MCF 10A (cell line): ENCODE measurements around the gene ILRUN. TPM values are rescaled to one million over a fixed set of nuclear protein-coding genes. Genes with fewer than 3 reads are reported as not detected.

Experiments used
- BruUV-seq: library from RNA; stranded (reverse); fragments of 400-500 nt; replicated peaks from 2 replicates; lab custom pipeline; 2021; lab: Mats Ljungman, UMichigan
- CTCF ChIA-PET: fragments of 300-600 bp; sonication (Branson Sonifier 250); formaldehyde crosslinking; extraction: SDS; loops from one replicate; lab custom pipeline; 2021; ENCODE audit warnings: antibody characterized with exemption, inconsistent platforms; lab: Yijun Ruan, JAX
- POLR2A ChIA-PET: fragments of 300-600, 350-650 bp; sonication (Branson Sonifier 250); formaldehyde crosslinking; extraction: SDS; loops from one replicate; lab custom pipeline; 2020; ENCODE audit warnings: antibody characterized with exemption, inconsistent platforms; lab: Yijun Ruan, JAX
- DNase-seq: peaks from one replicate; pipeline ENCODE4 v3.0.0-alpha.2; 2018; ENCODE audit not compliant: unreplicated experiment
- H3K27ac Mint-ChIP-seq: one replicate; pipeline ENCODE4 v1.8.0; 2022; ENCODE audit warnings: mild to moderate bottlenecking, low read depth, mixed read lengths; ENCODE audit not compliant: unreplicated experiment
- H3K27me3 Mint-ChIP-seq: one replicate; pipeline ENCODE4 v1.8.0; 2022; ENCODE audit warnings: mixed read lengths; ENCODE audit not compliant: insufficient read depth, unreplicated experiment
- H3K36me3 Mint-ChIP-seq: one replicate; pipeline ENCODE4 v1.8.0; 2022; ENCODE audit warnings: mild to moderate bottlenecking, moderate library complexity, mixed read lengths; ENCODE audit not compliant: insufficient read depth, unreplicated experiment
- H3K4me1 Mint-ChIP-seq: one replicate; pipeline ENCODE4 v1.8.0; 2022; ENCODE audit warnings: mixed read lengths; ENCODE audit not compliant: insufficient read depth, unreplicated experiment
- H3K4me3 Mint-ChIP-seq: one replicate; pipeline ENCODE4 v1.8.0; 2022; ENCODE audit warnings: mild to moderate bottlenecking, moderate library complexity, mixed read lengths; ENCODE audit not compliant: unreplicated experiment
- H3K9me3 Mint-ChIP-seq: one replicate; pipeline ENCODE4 v1.8.0; 2022; ENCODE audit warnings: mixed read lengths; ENCODE audit not compliant: unreplicated experiment
- intact Hi-C: fragments of 100-400 bp; cut with micrococcal nuclease; formaldehyde crosslinking; loops from 2 replicates; pipeline ENCODE4 v1.14.1; 2022
- total RNA-seq: library from RNA; stranded (reverse); gene quantifications from 2 replicates; pipeline ENCODE4 v1.2.3, GENCODE V29; 2022
- TF ChIP-seq, protein P1 (sequence below): fragments of 200-600 bp; IDR thresholded peaks from one replicate; pipeline ENCODE4 v1.8.0; 2022; ENCODE audit warnings: antibody characterized with exemption, mild to moderate bottlenecking; ENCODE audit not compliant: unreplicated experiment

Gene ILRUN
- total RNA-seq, 1 experiment from 2014 or later: 50.8 TPM

DNA sequence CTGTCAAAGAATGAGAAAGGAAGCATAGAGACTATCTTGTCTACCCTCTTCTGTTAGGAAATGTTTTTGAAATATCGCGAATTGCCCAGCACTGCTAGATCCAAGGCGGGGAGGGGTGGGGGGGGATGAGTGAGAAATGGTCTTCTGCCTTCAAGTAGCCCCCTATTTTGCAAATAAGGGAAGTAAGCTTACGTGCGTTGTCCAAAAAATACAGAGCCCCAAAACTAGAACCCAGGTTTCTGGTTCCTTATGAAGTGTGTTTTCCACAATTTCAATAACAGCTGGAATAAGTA is 923 bp upstream of the ILRUN start:
- ChIA-PET CTCF (interaction anchor here (0.7 kb wide), 1 partner anchor 167 kb away, joined by 3 read pairs; no protein-coding TSS in a partner anchor), POLR2A (interaction anchor here (0.6 to 3.6 kb wide), 10 partner anchors 11 to 191 kb away, joined by 3 to 60 read pairs (median 5); partner anchors contain the start of genes ANKS1A, SNRPC and TAF11)
- H3K4me1 Mint-ChIP-seq: peaks cover 10% of the 10 kb centered on the region
- peak overlapping the region; percentile 32 for H3K27ac Mint-ChIP-seq
- no peaks in the 10 kb centered on the region for H3K36me3 Mint-ChIP-seq
- H3K4me3 Mint-ChIP-seq: peak overlapping the region; percentile 81
- TF ChIP-seq, protein P1, sequence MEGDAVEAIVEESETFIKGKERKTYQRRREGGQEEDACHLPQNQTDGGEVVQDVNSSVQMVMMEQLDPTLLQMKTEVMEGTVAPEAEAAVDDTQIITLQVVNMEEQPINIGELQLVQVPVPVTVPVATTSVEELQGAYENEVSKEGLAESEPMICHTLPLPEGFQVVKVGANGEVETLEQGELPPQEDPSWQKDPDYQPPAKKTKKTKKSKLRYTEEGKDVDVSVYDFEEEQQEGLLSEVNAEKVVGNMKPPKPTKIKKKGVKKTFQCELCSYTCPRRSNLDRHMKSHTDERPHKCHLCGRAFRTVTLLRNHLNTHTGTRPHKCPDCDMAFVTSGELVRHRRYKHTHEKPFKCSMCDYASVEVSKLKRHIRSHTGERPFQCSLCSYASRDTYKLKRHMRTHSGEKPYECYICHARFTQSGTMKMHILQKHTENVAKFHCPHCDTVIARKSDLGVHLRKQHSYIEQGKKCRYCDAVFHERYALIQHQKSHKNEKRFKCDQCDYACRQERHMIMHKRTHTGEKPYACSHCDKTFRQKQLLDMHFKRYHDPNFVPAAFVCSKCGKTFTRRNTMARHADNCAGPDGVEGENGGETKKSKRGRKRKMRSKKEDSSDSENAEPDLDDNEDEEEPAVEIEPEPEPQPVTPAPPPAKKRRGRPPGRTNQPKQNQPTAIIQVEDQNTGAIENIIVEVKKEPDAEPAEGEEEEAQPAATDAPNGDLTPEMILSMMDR: no peak
- H3K9me3 Mint-ChIP-seq: no peaks in the 10 kb centered on the region
- no peaks in the 10 kb centered on the region for H3K27me3 Mint-ChIP-seq
- BruUV-seq: no TSS peak
- no peak for DNase-seq
- intact Hi-C loops: loop anchor here (2.0 kb wide), 1 partner anchor 59 kb away; the partner anchor contains the start of gene SNRPC

DNA sequence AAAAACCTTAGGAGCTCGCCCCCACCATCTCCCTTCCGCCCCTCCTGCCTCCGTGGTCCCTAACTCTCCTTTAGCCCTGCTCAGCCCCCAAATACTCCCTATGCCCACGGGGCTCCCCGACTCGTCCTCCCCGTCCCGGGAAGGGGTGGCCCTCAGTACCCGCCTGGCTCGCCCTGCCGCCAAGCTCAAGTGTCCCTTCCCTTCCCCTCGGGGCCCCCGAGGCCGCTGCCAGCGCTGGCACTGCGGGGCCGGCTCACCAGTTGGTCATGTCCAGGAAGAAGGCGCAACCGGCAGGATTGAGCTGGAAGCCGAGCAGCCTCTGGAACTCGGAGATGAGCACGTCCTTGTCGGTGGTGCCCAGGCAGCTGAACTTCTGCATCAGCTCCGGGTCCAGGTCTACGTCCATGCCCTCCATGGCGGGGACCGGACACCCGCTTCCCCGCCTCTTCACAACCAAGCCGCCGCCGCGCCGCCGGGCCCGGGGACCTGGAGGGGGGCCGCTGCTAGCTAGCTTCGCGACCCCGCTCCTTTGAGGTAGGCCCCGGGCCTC is 303 bp downstream of the ILRUN start:
- intact Hi-C loops: loop anchor here (1.0 to 2.0 kb wide), 2 partner anchors 15 to 61 kb away; partner anchors contain the start of gene SNRPC
- Mint-ChIP-seq H3K27me3 (no peaks in the 10 kb centered on the region), H3K27ac (peak overlapping the region; percentile 32), H3K4me3 (peak overlapping the region; percentile 81), H3K4me1 (peaks cover 10% of the 10 kb centered on the region), H3K36me3 (no peaks in the 10 kb centered on the region), H3K9me3 (no peaks in the 10 kb centered on the region)
- CTCF ChIA-PET: interaction anchor here (0.6 to 1.2 kb wide), 7 partner anchors 31 to 454 kb away, joined by 3 read pairs; partner anchors contain the start of gene SNRPC
- TF ChIP-seq, protein P1: no peak
- peak; percentile 39 for DNase-seq
- POLR2A ChIA-PET: interaction anchor here (0.6 to 3.6 kb wide), 25 partner anchors 11 to 1976 kb away, joined by 3 to 60 read pairs (median 5); partner anchors contain the start of genes ANKS1A, BLTP3A, SNRPC and TAF11
- no TSS peak for BruUV-seq

DNA sequence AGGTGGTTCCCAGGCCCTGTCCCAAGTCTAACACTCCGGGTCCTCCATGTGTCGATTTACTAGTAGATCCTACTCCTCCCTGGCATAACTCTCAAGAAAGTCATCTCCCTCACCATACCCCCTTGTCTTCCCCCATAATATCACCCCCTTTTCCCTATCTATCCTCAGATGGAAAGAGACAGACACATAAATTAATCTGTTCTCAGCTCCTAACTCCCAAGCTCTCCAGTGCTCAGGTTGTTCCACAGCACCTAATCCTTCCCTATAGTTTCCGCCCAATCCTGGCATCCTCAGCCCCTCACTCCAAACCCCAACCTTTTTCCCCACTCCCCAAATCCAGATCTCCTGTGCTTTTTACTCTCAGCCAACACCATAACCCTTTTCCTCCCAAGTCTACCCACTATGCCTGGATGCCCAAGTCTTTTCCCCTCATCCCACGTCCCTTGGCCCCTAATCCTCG is 808 bp downstream of the ILRUN start:
- no peaks in the 10 kb centered on the region for H3K27me3 Mint-ChIP-seq
- peak overlapping the region; percentile 81 for H3K4me3 Mint-ChIP-seq
- ChIA-PET POLR2A (interaction anchor here (0.6 to 3.6 kb wide), 24 partner anchors 10 to 1977 kb away, joined by 3 to 60 read pairs (median 6); partner anchors contain the start of genes ANKS1A, BLTP3A, SNRPC and TAF11), CTCF (interaction anchor here (0.6 to 1.2 kb wide), 7 partner anchors 31 to 454 kb away, joined by 3 read pairs; partner anchors contain the start of gene SNRPC)
- DNase-seq: no peak
- intact Hi-C loops: loop anchor here (1.0 to 2.0 kb wide), 2 partner anchors 14 to 61 kb away; partner anchors contain the start of gene SNRPC
- TF ChIP-seq, protein P1: no peak
- peak overlapping the region; percentile 32 for H3K27ac Mint-ChIP-seq
- no peaks in the 10 kb centered on the region for H3K9me3 Mint-ChIP-seq
- H3K36me3 Mint-ChIP-seq: no peaks in the 10 kb centered on the region
- peaks cover 10% of the 10 kb centered on the region for H3K4me1 Mint-ChIP-seq
- BruUV-seq: no TSS peak

DNA sequence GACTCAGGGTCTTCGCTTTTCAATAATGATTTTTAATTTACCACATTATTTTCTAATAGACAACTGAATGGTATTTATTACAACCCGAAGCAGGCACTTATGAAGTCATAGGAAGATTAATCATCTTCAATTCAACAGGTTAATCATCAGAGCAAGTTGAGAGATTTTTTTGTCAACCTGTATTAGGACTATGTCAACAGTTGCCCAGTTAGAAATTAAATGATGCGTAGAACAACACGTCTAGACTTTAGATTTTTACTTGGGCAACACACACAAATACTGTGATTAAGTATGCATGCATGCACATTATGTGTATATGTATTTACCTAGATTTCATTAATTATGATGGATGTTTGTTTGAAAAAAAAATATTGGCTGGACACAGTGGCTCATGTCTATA is 4.3 kb downstream of the ILRUN start:
- Mint-ChIP-seq H3K9me3 (no peaks in the 10 kb centered on the region), H3K27me3 (no peaks in the 10 kb centered on the region), H3K4me3 (no peak overlapping the region), H3K4me1 (peaks cover 14% of the 10 kb centered on the region), H3K27ac (no peak overlapping the region), H3K36me3 (peaks cover 11% of the 10 kb centered on the region)
- CTCF ChIA-PET: interaction anchor here (0.6 to 1.0 kb wide), 3 partner anchors 27 to 530 kb away, joined by 3 to 4 read pairs (median 3); no protein-coding TSS in a partner anchor
- POLR2A ChIA-PET: interaction anchor here (1.2 kb wide), 1 partner anchor 11 kb away, joined by 4 read pairs; no protein-coding TSS in a partner anchor
- no peak for DNase-seq
- BruUV-seq: no TSS peak
- TF ChIP-seq, protein P1: no peak
- intact Hi-C loops: no loop called here
